ENCODE results near the gene C13orf46. TPM values are rescaled to one million over a fixed set of nuclear protein-coding genes. Genes with fewer than 3 reads are reported as not detected.
A peak's percentile ranks its signal among the peaks of the same experiment; 100 is the strongest.

Gene C13orf46
- total RNA-seq, 4 donors from 2014 or later = 0.31 to 6.6 (median 5.9) TPM; not detected in 1

DNA sequence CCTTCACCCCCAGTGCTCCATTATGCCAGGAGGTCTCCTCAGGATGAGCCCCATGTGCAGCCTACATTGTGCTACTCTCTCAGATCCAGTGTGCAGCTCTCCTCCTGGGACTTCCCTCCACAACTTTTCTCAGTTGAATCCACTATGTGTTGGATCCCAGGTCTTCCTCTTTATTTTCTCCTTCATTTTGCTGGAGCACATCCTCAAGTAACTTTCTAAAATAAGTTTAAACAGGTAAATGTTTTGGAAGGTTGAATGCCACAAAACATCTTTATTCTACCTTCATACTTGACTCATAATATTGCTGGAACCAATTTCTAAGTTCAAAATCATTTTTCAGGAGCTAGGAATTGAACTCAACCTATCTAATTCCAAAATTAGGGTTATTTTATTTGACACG lies 52.1 kb downstream of the C13orf46 start:
- TF ChIP-seq EP300 (IDR thresholded peaks at IDR 0.05) (no peak), POLR2AphosphoS5 (IDR thresholded peaks at IDR 0.05) (no peak), POLR2A (IDR thresholded peaks at IDR 0.05) (no peak)
- TF ChIP-seq, protein P1, sequence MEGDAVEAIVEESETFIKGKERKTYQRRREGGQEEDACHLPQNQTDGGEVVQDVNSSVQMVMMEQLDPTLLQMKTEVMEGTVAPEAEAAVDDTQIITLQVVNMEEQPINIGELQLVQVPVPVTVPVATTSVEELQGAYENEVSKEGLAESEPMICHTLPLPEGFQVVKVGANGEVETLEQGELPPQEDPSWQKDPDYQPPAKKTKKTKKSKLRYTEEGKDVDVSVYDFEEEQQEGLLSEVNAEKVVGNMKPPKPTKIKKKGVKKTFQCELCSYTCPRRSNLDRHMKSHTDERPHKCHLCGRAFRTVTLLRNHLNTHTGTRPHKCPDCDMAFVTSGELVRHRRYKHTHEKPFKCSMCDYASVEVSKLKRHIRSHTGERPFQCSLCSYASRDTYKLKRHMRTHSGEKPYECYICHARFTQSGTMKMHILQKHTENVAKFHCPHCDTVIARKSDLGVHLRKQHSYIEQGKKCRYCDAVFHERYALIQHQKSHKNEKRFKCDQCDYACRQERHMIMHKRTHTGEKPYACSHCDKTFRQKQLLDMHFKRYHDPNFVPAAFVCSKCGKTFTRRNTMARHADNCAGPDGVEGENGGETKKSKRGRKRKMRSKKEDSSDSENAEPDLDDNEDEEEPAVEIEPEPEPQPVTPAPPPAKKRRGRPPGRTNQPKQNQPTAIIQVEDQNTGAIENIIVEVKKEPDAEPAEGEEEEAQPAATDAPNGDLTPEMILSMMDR (IDR thresholded peaks at IDR 0.05) = no peak
- H3K4me3 ChIP-seq = no peak overlapping the region
- H3K27me3 ChIP-seq = no peaks in the 10 kb centered on the region
- H3K27ac ChIP-seq = no peak overlapping the region
- peaks cover 0 to 13% (median 3%) of the 10 kb centered on the region in 3 donors for H3K4me1 ChIP-seq
- ATAC-seq = no peak
- 89 to 100% methylated on average over 1 of the region's 1 CpG for WGBS, 2 donors (ENCODE audit: low coverage in 1 of 2)
- H3K9me3 ChIP-seq = no peaks in the 10 kb centered on the region
- H3K36me3 ChIP-seq = no peaks in the 10 kb centered on the region

DNA sequence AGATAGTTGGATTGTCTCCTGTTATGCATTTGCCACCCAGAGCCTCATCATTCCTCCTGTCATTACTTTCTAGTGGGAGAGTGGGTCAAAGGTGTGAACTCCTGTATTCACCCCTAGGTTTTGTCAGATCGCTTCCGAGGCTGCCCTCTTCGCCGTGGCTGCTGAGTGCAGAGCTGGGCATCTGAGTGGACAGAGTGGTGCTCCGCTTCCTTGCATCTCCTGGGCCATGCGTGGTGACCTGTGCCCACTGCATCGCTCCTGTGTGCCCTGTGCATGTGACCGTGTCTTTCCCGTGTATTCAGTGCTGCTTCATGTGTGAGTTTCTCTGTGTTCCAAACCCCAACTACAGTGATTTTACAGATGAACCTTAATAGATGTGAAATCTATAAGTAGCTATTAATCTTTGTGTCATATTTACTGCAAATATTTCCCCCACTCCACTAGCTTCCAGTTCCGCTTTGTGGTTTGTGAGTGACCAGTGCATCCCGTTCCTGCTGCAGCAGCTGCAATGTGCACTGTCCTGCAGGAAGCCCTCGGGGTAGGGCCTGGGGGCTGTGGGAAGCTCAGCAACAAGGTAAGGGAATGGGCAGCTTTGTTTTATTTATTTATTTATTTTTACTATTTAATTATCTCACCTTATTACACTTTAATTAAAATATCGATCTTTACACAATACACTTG lies 53.1 kb downstream of the C13orf46 start:
- no peak for ATAC-seq
- H3K27me3 ChIP-seq = no peaks in the 10 kb centered on the region
- no peaks in the 10 kb centered on the region for H3K36me3 ChIP-seq
- H3K9me3 ChIP-seq = no peaks in the 10 kb centered on the region
- TF ChIP-seq EP300 (IDR thresholded peaks at IDR 0.05) (no peak), POLR2AphosphoS5 (IDR thresholded peaks at IDR 0.05) (no peak), POLR2A (IDR thresholded peaks at IDR 0.05) (no peak)
- TF ChIP-seq, protein P1 (IDR thresholded peaks at IDR 0.05) = no peak
- peaks cover 0 to 13% (median 3%) of the 10 kb centered on the region in 3 donors for H3K4me1 ChIP-seq
- H3K27ac ChIP-seq = no peak overlapping the region
- WGBS, 2 donors (ENCODE audit: low coverage in 1 of 2) = 80 to 95% methylated on average over 1 to 13 of the region's 13 CpGs
- no peak overlapping the region for H3K4me3 ChIP-seq

DNA sequence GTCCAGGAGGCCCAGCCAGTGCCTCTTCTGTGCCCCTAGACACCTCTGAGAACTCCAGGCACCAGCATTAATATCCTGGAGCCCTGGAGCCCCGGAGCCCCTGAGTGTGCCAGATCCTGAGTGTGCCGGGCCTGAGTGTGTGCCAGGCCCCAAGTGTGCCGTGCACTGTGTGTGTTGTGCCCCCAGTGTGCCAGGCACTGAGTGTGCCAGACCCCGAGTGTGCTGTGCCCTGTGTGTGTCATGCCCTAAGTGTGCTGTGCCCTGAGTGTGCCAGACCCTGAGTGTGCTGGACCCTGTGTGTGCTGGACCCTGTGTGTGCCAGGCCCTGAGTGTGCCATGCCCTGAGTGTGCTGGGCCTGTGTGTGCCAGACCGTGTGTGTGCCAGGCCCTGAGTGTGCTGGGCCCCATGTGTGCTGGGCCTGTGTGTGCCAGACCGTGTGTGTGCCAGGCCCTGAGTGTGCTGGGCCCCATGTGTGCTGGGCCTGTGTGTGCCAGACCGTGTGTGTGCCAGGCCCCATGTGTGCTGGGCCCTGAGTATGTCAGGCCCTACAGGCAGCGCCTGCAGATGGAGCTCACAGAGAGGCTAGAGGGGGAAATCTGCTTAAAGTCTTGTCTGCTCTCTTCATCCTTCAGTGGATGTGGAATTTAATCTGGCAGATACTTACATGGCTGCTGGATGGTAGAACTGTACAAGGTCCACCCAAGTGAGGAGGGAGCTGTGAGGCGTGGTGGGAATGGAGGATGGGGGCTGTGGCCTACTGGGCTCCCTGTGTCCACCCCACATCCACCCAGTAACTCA lies 53.9 kb downstream of the C13orf46 start:
- WGBS, 2 donors (ENCODE audit: low coverage in 1 of 2) = 100% methylated on average over 1 of the region's 9 CpGs
- H3K36me3 ChIP-seq = no peaks in the 10 kb centered on the region
- no peak overlapping the region for H3K4me3 ChIP-seq
- no peak for ATAC-seq
- no peaks in the 10 kb centered on the region for H3K9me3 ChIP-seq
- H3K27ac ChIP-seq = no peak overlapping the region
- H3K27me3 ChIP-seq = no peaks in the 10 kb centered on the region
- TF ChIP-seq POLR2A (IDR thresholded peaks at IDR 0.05) (no peak), POLR2AphosphoS5 (IDR thresholded peaks at IDR 0.05) (no peak), EP300 (IDR thresholded peaks at IDR 0.05) (no peak)
- TF ChIP-seq, protein P1 (IDR thresholded peaks at IDR 0.05) = no peak
- peaks cover 0 to 21% (median 3%) of the 10 kb centered on the region in 3 donors for H3K4me1 ChIP-seq

DNA sequence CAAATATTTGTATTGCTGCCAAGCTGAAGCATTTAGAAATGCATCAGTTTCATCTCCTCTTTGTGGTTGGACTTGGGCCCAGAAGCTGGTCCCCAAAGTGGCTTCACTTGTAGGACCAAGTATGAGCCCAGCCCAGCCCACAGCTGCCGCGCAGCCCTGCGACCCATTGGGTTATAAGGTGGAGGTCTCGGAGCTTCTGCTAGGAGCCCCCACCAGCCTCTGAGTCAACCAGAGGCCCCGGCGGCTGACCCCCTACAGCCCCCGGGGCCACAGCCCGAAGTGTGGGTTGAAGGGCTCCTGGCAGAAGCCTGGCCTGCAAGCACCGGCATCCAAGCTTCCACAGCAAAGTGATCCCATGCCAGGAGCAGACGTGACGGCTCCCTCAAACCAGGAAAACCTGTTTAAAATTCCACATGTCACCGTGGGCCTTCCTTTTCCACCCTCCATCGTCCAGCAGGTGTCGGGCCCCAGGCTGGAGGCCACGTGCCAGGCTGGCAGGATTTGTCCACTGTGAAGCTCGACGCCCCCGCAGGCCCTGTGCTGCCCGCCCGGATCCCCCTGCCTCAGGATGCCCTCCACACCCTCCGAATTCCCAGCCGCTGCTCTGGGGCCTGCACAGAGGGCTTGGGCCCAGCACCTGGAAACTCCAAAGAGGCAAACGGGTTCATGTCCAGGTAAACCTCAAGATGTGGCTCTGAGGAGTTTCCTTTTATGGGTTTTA lies 54.7 kb downstream of the C13orf46 start:
- no peaks in the 10 kb centered on the region for H3K27me3 ChIP-seq
- ATAC-seq = no peak
- H3K4me1 ChIP-seq = peaks cover 0 to 25% (median 3%) of the 10 kb centered on the region in 3 donors
- peak overlapping the region in 2 of 4 donors; percentile 31 to 44 for H3K27ac ChIP-seq
- 76 to 94% methylated on average over 9 to 13 of the region's 23 CpGs for WGBS, 2 donors (ENCODE audit: low coverage in 1 of 2)
- H3K36me3 ChIP-seq = no peaks in the 10 kb centered on the region
- H3K4me3 ChIP-seq = no peak overlapping the region
- no peak for TF ChIP-seq EP300 (IDR thresholded peaks at IDR 0.05)
- no peak for TF ChIP-seq POLR2AphosphoS5 (IDR thresholded peaks at IDR 0.05)
- TF ChIP-seq, protein P1 (IDR thresholded peaks at IDR 0.05) = no peak
- TF ChIP-seq POLR2A (IDR thresholded peaks at IDR 0.05) = no peak
- H3K9me3 ChIP-seq = no peaks in the 10 kb centered on the region

Measured in gastroesophageal sphincter (tissue), 4 donors.